ENCODE data around the gene OR9Q1. TPM values are rescaled to one million over a fixed set of nuclear protein-coding genes. Genes with fewer than 3 reads are reported as not detected.

OR9Q1 gene
- total and polyA plus RNA-seq, 2 experiments from 2014 or later: not detected

- H3K27me3 Mint-ChIP-seq (ENCODE audit: insufficient read depth, low read depth, poor library complexity): no peaks in the 10 kb centered on the region
- Histone ChIP-seq H3K36me3 (ENCODE audit: insufficient read depth) (no peaks in the 10 kb centered on the region), H3K4me3 (no peak overlapping the region), H3K4me1 (ENCODE audit: insufficient read depth) (no peaks in the 10 kb centered on the region), H3K27ac (ENCODE audit: low read depth) (no peak overlapping the region), H3K4me2 (no peak overlapping the region), H3K9me2 (ENCODE audit: insufficient read depth) (peaks cover 10% of the 10 kb centered on the region), H2AFZ (no peak overlapping the region), H3F3A (replicated peaks; ENCODE audit: low read depth) (no peaks in the 10 kb centered on the region), H4K20me1 (replicated peaks; ENCODE audit: insufficient read depth) (no peaks in the 10 kb centered on the region), H3K79me2 (replicated peaks; ENCODE audit: insufficient read depth) (no peaks in the 10 kb centered on the region), H3K27me3 (ENCODE audit: insufficient read depth) (no peaks in the 10 kb centered on the region)
- H3K27ac Mint-ChIP-seq: no peak overlapping the region
- ATAC-seq: no peak
- DNase-seq (ENCODE audit: low spot score): no peak
- no peaks in the 10 kb centered on the region for H3K36me3 Mint-ChIP-seq (ENCODE audit: low read depth)
- no peak for TF ChIP-seq REST (IDR thresholded peaks at IDR 0.05; ENCODE audit: unreplicated experiment)
- no peak for TF ChIP-seq ZNF331 (CRISPR knock-in tag; IDR thresholded peaks at IDR 0.05; ENCODE audit: low read depth)
- TF ChIP-seq JUNB (IDR thresholded peaks at IDR 0.05; ENCODE audit: unreplicated experiment): no peak
- no peak for TF ChIP-seq CTCF (conservative IDR thresholded peaks at IDR 0.05; ENCODE audit: low read depth in 2 of 2)
- TF ChIP-seq ZNF114 (CRISPR knock-in tag; IDR thresholded peaks at IDR 0.05): no peak
- no peak for TF ChIP-seq EZH2 (IDR thresholded peaks at IDR 0.05; ENCODE audit: low read depth, unreplicated experiment)
- no peak for TF ChIP-seq ZNF462 (CRISPR knock-in tag; IDR thresholded peaks at IDR 0.05)
- TF ChIP-seq POLR2AphosphoS5 (IDR thresholded peaks at IDR 0.05; ENCODE audit: low read depth): no peak
- TF ChIP-seq STAT1 (IDR thresholded peaks at IDR 0.05; ENCODE audit: unreplicated experiment): no peak
- no peak for TF ChIP-seq CREB1 (CRISPR knock-in tag; IDR thresholded peaks at IDR 0.05; ENCODE audit: low read depth)
- no peak for TF ChIP-seq NANOG (IDR thresholded peaks at IDR 0.05; ENCODE audit: borderline replicate concordance)
- TF ChIP-seq EZH2phosphoT487 (IDR thresholded peaks at IDR 0.05; ENCODE audit: unreplicated experiment): no peak
- no peak for TF ChIP-seq ETS1 (IDR thresholded peaks at IDR 0.05)
- H3K4me3 Mint-ChIP-seq: no peak overlapping the region
- peaks cover 11% of the 10 kb centered on the region; the same call in 1 of the 3 replicates for H3K4me1 Mint-ChIP-seq
- no peaks in the 10 kb centered on the region for H3K9me3 Mint-ChIP-seq
Measured at GRCh38 chr11:57980201-57980600, 43.5 kb upstream of the OR9Q1 start.

All from GM23338 (cell line).